Endothelial cell of umbilical vein (primary cell): ENCODE measurements around the gene UPK3A.

Experiments used
- CTCF ChIP-seq, 2 donors: IDR thresholded peaks; 1 replicate in 1 of 2; 2 replicates in 1 of 2; pipeline ENCODE4 v1.5.1; 2011; ENCODE audit warnings: low read length in 2 of 2, mild to moderate bottlenecking in 2 of 2, moderate library complexity in 2 of 2, control low read depth in 1 of 2, inconsistent platforms in 1 of 2, low read depth in 1 of 2; ENCODE audit not compliant: insufficient read depth in 1 of 2; ENCODE audit errors: extremely low read depth in 1 of 2
- FOS ChIP-seq: IDR thresholded peaks from 2 replicates; pipeline ENCODE4 v1.6.1; 2011; ENCODE audit warnings: mild to moderate bottlenecking, low read length, moderate library complexity, borderline replicate concordance; ENCODE audit not compliant: insufficient read depth
- MAX ChIP-seq: IDR thresholded peaks from 2 replicates; pipeline ENCODE4 v1.6.1; 2011; ENCODE audit not compliant: insufficient read depth, insufficient read length
- MYC ChIP-seq: IDR thresholded peaks from one replicate; pipeline ENCODE4 v1.6.1; 2011; ENCODE audit warnings: mild to moderate bottlenecking, low read depth, low read length
- POLR2A ChIP-seq: IDR thresholded peaks from 2 replicates; pipeline ENCODE4 v1.6.1; 2012; ENCODE audit warnings: low read depth, mild to moderate bottlenecking, control low read depth, low read length

- no peak for TF ChIP-seq CTCF (IDR thresholded peaks at IDR 0.05; ENCODE audit: extremely low read depth in 1 of 2, insufficient read depth in 1 of 2, low read depth in 1 of 2, low read length in 2 of 2)
- no peak for TF ChIP-seq POLR2A
- no peak for TF ChIP-seq MYC
- no peak for TF ChIP-seq FOS
- no peak for TF ChIP-seq MAX
Measured at GRCh38 chr22:45329530-45329936, 44.8 kb downstream of the UPK3A start.
